Upper lobe of left lung (tissue), 4 donors: Measurements from ENCODE around the gene TBC1D19.

Experiments
- CTCF ChIP-seq, 6 experiments: fragments of 450-650 bp in 4 of 6; fragments of 200-600 bp in 2 of 6; sonication (generic) in 2 of 6; IDR thresholded peaks; one replicate each; pipeline ENCODE4 v1.5.1; 2016 to 2019; ENCODE audit warnings: antibody characterized with exemption in 6 of 6
- POLR2A ChIP-seq, 4 donors: fragments of 450-650 bp; IDR thresholded peaks; one replicate each; pipeline ENCODE4 v1.5.1; 2016 to 2017; ENCODE audit warnings: antibody characterized with exemption in 4 of 4, mild to moderate bottlenecking in 2 of 4
- POLR2AphosphoS5 ChIP-seq, 2 donors: sonication (generic); formaldehyde crosslinking; IDR thresholded peaks; one replicate each; pipeline ENCODE4 v1.5.1; 2017; ENCODE audit warnings: antibody characterized with exemption in 2 of 2

- TF ChIP-seq CTCF (IDR thresholded peaks at IDR 0.05) (no peak), POLR2AphosphoS5 (IDR thresholded peaks at IDR 0.05) (no peak), POLR2A (IDR thresholded peaks at IDR 0.05) (no peak)
Observed at GRCh38 chr4:26713563-26714151, 129.8 kb downstream of the TBC1D19 start.
